ENCODE data around the gene SNED1.

SNED1 gene

GRCh38 chr2:241007111-241007510 is 8.7 kb downstream of the SNED1 start:
- no peak for DNase-seq

GRCh38 chr2:241007880-241008710 is 9.7 kb downstream of the SNED1 start:
- no peak for DNase-seq

GRCh38 chr2:241008711-241009121 is 10.3 kb downstream of the SNED1 start:
- no peak for DNase-seq

GRCh38 chr2:241009191-241009590 is 10.8 kb downstream of the SNED1 start:
- DNase-seq: no peak

- peak; percentile 41 for DNase-seq
Measured at GRCh38 chr2:241009601-241010530, 11.4 kb downstream of the SNED1 start.

GRCh38 chr2:241010531-241011295 is 12.3 kb downstream of the SNED1 start:
- DNase-seq: no peak

GRCh38 chr2:241011296-241011600 is 12.8 kb downstream of the SNED1 start:
- no peak for DNase-seq

GRCh38 chr2:241011751-241012510 is 13.5 kb downstream of the SNED1 start:
- DNase-seq: no peak

- no peak for DNase-seq
Measured at GRCh38 chr2:241014224-241014623, 15.8 kb downstream of the SNED1 start.

GRCh38 chr2:241014764-241015163 is 16.3 kb downstream of the SNED1 start:
- DNase-seq: no peak

- DNase-seq: no peak
Measured at GRCh38 chr2:241015439-241015838, 17.0 kb downstream of the SNED1 start.

- no peak for DNase-seq
Measured at GRCh38 chr2:241017228-241017940, 19.0 kb downstream of the SNED1 start.

- DNase-seq: no peak
Measured at GRCh38 chr2:241018051-241018891, 19.9 kb downstream of the SNED1 start.

GRCh38 chr2:241019441-241020139 is 21.2 kb downstream of the SNED1 start:
- DNase-seq: no peak

GRCh38 chr2:241020201-241020600 is 21.8 kb downstream of the SNED1 start:
- no peak for DNase-seq

- no peak for DNase-seq
Measured at GRCh38 chr2:241020629-241021190, 22.3 kb downstream of the SNED1 start.

GRCh38 chr2:241025639-241026038 is 27.2 kb downstream of the SNED1 start:
- DNase-seq: no peak

GRCh38 chr2:241029599-241030332 is 31.3 kb downstream of the SNED1 start:
- no peak for DNase-seq

- no peak for DNase-seq
Measured at GRCh38 chr2:241030333-241030680, 31.9 kb downstream of the SNED1 start.

Data from DMS79 (cell line).